ENCODE results near the gene MKNK1. TPM values are rescaled to one million over a fixed set of nuclear protein-coding genes. Genes with fewer than 3 reads are reported as not detected.

Gene MKNK1
- total and polyA plus RNA-seq, 2 donors (not counting 1 experiment from before 2014, with no cell fraction given), result 51.0 to 73.0 TPM

DNA sequence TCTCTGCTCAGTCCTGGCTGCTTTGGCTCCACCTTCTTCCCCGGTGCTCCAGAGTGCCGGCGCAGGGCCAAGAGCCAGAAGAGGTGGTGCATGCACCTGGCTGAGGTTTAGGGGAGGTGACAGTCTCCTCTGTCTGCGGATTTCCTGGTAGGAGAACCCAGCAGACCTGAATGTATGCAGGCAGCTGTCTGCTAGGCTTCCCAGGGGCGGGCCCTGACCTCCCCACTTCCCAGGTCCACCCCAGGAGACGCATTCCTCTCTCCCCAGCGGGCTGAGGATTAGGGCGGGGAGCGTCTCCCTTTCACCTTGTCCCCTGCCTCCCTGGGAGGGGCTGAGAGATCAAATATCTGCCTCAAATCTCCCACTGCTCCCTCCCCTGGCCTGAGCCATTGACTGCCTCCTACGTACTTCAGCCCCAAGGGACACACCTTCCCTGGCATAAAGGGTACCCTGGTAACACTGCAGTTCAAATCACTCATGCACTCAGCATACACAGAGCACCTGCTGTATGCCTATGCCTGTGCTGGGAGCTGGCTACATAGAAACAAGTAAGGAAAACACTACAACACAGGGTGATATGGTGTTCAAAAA lies 87.0 kb downstream of the MKNK1 start:
- no peak for ATAC-seq (ENCODE audit: low read depth)

More for the DNA sequence above, 87.0 kb downstream of the MKNK1 start:
- Histone ChIP-seq H3K9me3 (ENCODE audit: control extremely low read depth in 1 of 3, control insufficient read depth in 2 of 3, insufficient read depth in 1 of 3, low read length in 2 of 3) (no peaks in the 10 kb centered on the region), H3K4me1 (ENCODE audit: control insufficient read depth in 2 of 2, insufficient read depth in 2 of 2, low read length in 2 of 2) (no peaks in the 10 kb centered on the region), H3K27me3 (replicated peaks in 1 of 4; ENCODE audit: control extremely low read depth in 1 of 4, control insufficient read depth in 3 of 4, insufficient read depth in 4 of 4, low read length in 3 of 4) (peaks cover 0 to 7% (median 0%) of the 10 kb centered on the region in 4 experiments), H3K4me2 (replicated peaks; ENCODE audit: low read depth, low read length, poor library complexity, severe bottlenecking) (no peak overlapping the region), H3K79me2 (ENCODE audit: control insufficient read depth, insufficient read depth, low read length) (no peaks in the 10 kb centered on the region), H3K36me3 (replicated peaks in 1 of 2; ENCODE audit: control extremely low read depth in 1 of 2, control insufficient read depth in 1 of 2, extremely low read depth in 1 of 2, insufficient read depth in 2 of 2, low read length in 1 of 2) (no peaks in the 10 kb centered on the region), H3K9ac (ENCODE audit: low read length) (no peak overlapping the region), H3K27ac (ENCODE audit: low read length in 2 of 2) (no peak overlapping the region), H2AFZ (ENCODE audit: insufficient read depth, low read depth, low read length, poor library complexity, severe bottlenecking) (no peak overlapping the region), H4K20me1 (ENCODE audit: control insufficient read depth, insufficient read depth, low read length, poor library complexity, severe bottlenecking) (no peaks in the 10 kb centered on the region), H3K4me3 (ENCODE audit: control extremely low read depth in 1 of 5, extremely low read depth in 1 of 5, insufficient read depth in 1 of 5, low read depth in 2 of 5, low read length in 4 of 5) (no peak overlapping the region)
- ChIA-PET POLR2A (no interaction called here), CTCF (interaction anchor here (0.8 to 1.5 kb wide), 2 partner anchors 12 to 70 kb away, joined by 3 to 4 read pairs; no protein-coding TSS in a partner anchor)
- intact Hi-C loops (cut with micrococcal nuclease), result no loop called here
- Mint-ChIP-seq H3K27me3 (peaks cover 51% of the 10 kb centered on the region), H3K4me1 (no peaks in the 10 kb centered on the region), H3K27ac (no peak overlapping the region), H3K9me3 (ENCODE audit: insufficient read depth) (no peaks in the 10 kb centered on the region), H3K4me3 (no peak overlapping the region)
- DNase-seq, result no peak
- no peak for TF ChIP-seq EZH2 (IDR thresholded peaks at IDR 0.05; ENCODE audit: borderline replicate concordance, insufficient read depth, low read depth, low read length, poor library complexity, severe bottlenecking)
- TF ChIP-seq, protein P1, sequence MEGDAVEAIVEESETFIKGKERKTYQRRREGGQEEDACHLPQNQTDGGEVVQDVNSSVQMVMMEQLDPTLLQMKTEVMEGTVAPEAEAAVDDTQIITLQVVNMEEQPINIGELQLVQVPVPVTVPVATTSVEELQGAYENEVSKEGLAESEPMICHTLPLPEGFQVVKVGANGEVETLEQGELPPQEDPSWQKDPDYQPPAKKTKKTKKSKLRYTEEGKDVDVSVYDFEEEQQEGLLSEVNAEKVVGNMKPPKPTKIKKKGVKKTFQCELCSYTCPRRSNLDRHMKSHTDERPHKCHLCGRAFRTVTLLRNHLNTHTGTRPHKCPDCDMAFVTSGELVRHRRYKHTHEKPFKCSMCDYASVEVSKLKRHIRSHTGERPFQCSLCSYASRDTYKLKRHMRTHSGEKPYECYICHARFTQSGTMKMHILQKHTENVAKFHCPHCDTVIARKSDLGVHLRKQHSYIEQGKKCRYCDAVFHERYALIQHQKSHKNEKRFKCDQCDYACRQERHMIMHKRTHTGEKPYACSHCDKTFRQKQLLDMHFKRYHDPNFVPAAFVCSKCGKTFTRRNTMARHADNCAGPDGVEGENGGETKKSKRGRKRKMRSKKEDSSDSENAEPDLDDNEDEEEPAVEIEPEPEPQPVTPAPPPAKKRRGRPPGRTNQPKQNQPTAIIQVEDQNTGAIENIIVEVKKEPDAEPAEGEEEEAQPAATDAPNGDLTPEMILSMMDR (IDR thresholded peaks at IDR 0.05), result no peak
- WGBS (ENCODE audit: insufficient coverage), result 19% methylated on average over 9 of the region's 10 CpGs
